HG02678 (cell line): Measurements from ENCODE around the gene PRR35.
A peak's percentile ranks its signal among the peaks of the same experiment; 100 is the strongest.

Experiments used
- ATAC-seq: cut with Tn5 transposase; IDR thresholded peaks from one replicate; pipeline ENCODE4 v1.9.1; 2021; ENCODE audit warnings: mild to moderate bottlenecking, moderate library complexity; ENCODE audit not compliant: unreplicated experiment

The PRR35 gene

DNA sequence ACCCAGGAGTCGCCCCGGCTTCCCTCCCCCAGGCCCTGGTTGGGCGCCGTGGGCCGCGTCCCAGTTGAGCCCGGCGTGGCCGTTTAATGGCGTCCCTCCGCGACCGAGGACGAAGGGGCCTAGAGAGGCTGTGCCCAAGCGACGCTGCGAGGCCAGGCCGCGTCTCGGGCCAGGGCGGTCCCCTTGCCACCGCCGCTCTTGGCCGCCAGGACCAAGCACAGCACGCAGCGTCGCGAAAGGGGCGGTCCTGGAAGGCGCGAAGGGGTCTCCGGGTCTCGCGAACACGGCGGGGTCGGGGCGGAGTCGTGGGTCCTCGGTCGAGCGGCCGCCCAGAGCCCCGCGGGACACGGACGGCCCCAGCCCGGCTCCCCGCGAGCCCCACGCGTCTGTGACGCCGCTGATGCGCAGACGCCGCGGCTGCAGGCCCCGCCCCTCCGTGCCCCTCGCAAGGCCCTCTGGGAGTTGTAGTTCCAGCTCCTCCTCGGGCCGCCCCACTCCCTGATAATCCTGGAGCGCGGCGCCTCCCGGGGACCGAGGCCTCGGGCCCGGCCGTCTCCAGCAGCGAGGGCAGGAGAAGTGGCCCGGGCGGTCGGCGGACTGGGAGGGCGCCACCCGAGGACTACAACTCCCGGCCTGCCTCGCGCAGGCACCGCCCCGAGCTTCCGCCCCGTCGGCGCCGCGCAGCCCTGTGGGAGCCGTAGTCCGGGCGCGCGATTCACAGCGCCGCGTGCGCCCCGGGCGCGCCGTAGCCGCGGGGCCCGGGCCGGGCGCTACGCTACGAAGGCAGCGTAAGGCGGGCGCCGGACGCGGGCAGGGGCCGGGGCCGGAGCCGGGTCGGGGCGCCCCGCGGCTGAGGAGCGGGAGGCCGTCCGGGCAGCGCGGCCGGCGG lies 32.9 kb upstream of the PRR35 start, which contains the start of gene CAPN15:
Gene CAPN15 (plus strand): TSS at position 698 of the 889 bp plus-strand sequence. CDS start 19,127 bp downstream, outside the sequence.
- peak; percentile 73 for ATAC-seq

DNA sequence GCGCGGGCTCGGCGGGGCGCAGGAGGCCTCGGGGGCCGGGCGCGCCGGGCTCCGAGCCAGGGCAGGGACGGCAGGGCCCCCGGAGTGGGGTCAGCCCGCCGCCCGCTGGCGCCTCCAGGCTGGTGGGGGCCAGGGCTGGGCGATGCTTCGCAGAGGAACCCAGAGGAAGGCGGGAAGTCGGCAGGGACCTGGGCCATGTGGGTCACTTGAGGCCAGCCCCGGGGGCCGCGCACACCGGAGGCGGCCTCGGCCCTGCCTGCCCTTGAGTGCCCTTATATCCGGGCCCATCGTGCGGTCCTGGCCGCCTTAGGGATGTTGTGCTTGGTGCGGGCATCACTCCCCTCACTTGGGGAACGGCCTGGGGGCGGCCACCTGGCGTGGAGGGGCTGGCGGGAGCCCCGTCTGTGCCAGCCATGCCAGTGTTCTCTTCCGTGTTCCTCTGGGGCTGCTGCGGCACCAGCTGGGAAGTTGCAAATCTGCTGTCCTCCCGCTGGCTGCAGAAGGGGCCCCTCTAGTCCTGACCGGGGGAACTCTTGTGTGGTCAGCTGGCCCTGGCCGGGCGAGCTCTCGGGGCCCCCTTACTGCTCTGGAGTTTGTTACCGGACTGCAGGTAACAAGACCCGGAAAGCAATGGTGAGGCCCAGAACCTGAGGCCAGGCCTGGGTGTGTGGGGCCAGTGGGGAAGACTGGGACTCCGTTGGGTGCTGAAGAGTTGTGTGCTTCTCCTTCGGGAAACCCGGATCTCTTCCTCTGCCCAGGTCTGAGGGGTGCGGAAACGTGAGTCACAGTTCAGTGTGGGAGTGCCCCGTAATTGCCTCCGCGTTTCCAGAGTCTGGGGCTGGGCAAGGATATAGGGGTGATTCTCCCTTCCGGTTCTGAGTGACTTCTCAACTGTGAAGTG lies 31.8 kb upstream of the PRR35 start:
- ATAC-seq, result peak; percentile 5

DNA sequence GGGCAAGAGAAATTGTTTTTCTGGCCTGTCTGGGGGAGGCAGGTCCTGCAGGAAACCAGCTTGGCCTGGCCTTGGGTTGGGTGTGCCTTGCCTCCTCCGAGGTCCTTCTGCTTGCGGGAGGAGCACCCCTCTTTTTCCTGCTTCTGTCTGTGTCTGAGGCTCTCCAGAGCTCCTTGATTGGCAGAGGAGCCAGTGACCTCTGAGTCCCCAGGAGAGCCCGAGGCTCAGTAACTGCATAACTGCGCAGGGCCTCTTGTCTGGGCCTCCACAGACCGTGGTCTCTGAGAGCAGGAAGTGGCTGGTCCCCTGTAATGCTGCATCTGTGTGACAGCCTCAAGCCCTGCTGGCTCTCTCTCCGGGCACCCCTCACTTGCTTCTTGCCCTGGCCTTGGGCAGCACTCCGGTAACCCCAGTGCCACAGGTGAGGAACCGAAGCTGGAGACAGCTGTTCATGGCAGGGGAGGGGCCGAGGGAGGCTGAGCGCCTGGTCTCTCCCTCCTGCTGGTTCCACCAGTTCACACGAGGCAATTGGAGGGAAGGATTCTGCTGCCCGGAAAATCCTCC lies 31.1 kb upstream of the PRR35 start:
- no peak for ATAC-seq

DNA sequence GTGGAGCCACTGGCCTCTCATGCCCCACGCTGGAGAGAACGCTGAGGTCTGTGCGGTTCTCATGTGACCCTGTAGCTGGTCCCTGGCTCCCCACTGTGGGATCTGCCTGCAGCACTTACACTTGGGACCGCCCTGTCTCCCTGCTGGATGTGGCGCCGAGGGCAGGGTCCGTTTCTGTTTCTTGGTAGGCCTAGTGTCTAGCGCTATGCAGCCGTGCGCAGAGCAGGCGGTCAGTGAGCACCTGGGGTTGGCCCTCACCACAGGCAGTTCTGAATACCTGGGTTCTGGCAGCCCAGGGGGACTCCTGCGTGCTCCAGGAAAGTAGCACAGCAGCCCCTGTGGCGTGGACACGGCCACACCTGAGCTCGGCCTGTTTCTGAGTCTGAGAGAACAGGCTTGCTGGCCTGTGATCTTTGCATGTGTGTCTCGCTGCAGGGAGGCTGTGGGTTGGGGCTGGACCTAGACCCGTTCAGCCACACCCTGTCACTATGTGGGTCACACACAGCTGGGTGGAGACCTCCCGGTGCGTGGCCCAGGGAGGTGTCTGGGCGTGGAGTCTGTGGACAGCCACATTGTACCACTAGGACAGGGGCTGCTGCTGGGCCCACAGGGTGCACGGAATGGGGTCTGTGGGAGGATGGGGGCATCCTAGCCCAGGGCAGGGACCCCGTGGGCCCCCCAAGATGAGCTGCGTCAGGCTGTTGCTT lies 29.9 kb upstream of the PRR35 start:
- no peak for ATAC-seq

DNA sequence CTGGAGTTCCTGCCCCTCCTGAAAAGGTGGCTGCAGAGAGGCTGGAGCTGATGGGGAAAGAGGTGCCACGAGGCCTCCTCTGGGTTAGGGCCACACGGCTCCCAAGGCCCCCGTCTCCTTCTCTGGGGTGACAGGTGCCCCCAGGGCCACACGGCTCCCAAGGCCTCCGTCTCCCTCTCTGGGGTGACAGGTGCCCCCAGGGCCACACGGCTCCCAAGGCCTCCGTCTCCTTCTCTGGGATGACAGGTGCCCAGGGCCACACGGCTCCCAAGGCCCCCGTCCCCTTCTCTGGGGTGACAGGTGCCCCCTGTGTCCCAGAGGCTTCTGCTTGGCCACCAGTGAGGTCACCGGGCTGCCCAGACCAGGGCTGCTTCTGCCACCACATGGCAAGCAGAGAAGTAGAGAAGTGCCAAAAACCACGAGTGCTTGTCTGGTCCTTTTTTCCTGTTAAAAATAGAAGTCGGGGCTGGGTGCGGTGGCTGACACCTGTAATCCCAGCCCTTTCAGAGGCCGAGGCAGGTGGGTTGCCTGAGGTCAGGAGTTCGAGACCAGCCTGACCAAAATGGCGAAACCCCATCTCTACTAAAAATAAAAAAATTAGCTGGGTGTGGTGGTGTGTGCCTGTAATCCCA lies 28.6 kb upstream of the PRR35 start:
- no peak for ATAC-seq

DNA sequence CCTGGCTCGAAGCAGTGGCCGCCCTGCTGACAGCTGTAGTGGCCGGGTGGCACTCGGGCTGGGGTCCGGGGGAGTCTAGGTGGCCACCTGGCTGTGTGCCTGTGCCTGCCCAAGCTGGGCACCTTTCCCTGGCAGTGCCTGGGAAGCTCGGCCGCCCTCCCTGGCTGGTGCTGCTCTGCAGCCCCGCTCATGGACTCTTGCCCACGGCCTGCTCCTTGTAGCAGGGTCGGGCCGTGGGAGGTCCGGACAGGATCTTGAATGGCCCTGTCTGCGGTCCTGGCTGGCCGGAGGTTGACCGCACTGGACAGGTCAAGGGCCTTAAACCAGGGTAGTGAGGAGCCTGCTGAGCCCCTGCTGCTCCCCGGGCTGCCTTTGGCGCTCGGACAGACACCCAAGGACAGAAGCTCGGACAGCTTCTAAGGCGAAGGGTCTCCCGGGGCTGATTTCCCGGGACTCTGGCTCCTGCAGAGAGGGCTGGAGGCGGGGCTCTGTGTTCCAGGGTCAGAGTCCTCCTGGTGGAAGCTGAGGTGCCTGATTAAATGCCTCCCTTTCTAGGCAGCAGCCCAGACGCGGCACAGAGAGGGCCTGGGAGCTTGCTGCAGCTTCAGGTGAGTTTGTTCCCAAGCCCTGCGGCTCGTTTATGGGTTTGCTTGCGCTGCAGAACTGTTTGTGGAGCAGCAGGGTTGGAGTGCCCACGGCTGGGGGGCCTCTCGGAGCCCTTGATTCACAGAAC lies 26.6 kb upstream of the PRR35 start:
- ATAC-seq, result no peak

DNA sequence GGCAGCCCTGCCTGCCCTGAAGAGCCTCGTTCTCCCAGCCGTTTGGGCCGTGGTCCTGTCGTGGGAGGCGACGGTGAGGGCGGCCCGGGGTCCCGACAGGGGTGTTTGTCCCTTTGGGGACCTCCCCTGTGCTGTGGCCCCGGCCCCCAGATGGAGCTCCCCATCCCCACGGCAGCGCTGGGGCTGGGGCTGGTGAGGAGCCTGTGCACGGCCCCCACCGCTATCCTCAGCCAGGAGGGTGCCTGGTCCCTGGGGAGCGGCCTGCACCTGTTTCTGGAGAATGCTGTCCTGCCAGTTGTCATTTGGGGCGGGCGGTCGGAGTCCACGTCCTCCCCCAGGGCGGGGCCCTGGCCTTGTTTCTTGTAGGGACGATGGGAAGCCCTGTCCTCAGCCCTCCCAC lies 26.1 kb upstream of the PRR35 start:
- ATAC-seq, result no peak

DNA sequence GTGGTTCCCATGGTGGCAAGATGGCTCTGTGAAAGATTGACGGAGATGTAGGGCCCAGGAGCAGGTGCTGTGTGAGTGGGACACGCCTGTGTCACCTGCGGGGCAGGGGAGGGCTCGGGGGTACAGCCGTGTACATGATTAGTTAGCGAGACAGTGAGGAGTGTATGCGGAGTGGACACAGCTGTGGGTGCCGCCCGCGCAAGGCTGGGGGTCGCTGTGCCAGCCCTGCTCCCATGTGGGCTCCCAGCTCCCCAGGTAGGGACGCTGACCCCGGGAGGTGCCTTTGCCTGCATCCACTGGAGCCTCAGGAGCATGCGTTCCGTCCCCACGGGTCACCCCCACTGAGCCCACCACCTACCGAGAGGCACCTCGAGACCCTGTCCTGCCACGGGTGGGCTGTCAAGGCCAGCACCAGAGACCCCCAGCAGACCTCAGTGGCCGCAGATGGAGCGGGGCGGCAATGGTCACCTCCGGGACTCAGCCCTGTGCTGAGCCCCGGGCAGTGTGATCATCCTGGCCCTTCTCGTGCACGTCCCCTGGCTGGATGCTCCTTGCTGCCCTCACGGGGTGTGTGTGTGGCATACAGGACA lies 25.2 kb upstream of the PRR35 start:
- ATAC-seq, result no peak

DNA sequence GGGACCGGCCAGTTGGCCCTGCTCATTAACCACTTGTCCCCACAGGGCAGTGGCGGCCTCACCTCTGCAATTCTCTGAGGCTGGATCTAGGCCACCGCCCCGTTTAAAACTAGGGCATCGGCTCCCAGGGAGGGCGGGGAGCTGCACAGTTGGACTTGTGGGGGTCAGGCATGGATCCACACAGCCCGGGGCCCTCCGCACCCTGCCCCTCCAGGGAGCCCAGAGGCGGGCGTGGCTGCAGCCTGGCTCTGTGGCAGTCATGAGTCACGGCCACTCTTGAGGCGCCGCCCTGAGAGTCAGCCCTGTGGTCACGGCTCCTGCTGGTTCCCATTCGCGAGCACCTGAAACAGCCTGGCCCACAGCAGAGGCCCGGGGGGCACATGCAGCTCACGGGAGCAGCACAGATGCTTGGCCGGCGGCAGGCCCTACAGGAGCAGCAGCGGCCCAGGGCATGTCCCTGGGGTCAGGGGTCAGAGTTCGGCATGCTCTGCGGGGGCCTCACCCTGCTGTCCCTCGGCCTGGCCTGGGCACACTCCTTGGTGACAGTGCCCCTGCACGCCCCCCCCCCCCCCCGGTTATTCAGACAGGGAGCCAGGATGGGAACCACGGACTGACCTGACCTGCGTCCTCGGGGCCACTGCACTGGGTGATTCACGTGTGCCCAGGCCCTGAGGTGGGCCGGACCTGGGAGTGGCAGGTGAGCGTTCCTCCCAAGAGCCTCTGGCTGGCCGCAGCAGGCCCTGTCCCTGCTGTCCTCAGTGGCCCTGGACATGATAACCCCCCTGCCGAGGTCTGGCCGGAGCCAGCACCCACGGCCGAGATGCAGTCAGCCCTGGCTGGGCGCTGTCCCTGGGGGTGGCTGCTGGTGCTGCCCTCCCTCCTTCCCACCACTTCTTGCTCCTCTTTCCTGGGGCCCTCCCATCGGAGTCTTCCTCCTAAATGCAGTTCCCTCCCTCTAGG lies 24.5 kb upstream of the PRR35 start:
- ATAC-seq, result no peak

DNA sequence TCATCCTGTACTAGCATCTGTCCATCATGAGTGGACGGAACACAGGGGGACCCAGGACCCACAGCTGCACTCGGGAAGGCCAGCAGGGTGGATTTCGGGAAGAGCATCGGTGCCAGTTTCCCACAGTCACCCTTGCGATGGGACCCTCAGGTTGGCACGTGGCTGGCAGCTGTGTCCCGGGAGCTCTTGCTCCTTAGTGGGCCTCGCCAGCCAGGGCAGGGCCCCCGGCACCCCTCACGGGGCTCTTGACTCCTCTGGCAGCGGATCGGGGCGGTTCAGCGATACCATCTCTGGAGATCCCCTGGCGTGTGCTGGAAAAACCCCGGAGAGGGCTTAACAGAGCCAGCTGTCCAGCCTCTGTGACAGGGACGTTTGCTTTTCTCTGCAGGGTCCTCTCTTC lies 23.4 kb upstream of the PRR35 start:
- ATAC-seq, result no peak

DNA sequence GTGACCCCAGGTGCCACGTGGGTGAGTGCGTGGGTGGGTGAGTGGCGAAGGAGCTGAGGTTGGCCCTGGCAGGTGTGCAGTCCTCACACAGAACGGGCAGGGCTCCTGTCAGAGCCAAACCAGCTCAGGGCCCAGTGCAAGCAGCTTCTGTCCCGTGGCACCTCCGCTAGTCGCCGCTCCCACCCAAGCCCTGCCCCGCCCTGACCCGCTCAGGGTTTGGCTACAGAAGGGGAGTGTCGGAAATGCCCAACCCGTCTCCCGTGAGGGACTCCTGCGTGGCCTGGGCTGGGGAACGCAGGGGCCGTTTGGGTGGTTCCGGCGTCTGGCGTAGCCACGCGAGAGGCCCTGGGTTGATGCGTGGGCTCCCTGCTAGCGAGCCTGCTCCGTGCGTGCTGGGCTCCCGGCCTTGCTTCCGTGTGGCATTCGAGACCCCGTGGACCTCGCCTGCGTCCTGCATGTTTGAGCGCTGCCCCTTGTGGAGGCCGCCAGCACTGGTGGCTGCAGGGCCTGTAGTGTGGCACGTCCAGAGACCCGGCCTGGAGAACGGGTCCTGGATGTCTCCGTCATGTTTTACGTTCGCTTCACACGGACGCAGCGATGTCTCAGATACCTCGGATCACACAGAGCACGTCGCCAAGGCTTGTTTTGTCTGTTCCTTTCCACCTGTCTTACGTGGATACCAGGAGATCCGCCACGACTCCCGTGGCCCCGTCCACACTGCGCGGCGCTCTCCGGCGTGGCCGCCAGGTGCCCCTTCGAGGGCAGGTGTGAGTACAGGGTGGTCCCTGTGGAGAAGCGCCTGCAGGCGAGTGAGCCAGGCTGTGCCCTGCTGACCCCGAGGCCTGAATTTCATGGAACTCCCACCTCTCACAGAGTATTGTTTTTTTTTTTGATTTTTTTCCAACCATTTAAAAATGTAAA lies 22.5 kb upstream of the PRR35 start:
- no peak for ATAC-seq

DNA sequence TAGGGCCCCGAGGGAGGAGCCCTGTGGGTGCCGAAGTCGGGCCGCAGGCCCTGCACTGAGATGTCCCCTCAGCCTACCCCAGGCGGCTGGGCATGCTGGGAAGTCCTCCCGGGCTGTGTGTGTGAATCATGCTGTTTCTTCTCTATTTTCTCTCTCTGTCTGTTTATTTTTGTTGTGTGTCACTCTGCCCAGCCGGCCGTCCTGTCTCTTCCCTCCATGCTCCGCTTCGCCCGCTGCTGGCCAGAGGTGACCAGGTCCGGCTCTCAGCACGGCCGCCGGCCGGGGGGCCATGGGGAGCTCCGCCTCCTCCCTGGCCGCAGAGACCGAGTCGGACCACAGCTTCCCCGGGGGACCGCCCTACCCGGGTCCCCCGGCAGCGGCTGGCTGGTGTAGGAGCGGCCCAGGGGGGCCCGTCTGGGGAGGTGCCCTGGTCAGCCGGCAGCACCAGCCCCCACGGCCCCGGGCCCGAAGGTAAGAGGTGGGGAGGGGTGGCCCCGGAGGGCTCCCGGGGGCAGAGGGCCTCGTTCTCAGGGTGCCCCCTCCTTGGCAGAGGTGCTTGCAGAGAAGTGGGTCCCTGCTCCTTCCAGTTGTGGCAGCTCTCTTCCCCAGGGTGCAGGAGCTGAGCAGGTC lies 20.2 kb upstream of the PRR35 start:
- ATAC-seq, result no peak

DNA sequence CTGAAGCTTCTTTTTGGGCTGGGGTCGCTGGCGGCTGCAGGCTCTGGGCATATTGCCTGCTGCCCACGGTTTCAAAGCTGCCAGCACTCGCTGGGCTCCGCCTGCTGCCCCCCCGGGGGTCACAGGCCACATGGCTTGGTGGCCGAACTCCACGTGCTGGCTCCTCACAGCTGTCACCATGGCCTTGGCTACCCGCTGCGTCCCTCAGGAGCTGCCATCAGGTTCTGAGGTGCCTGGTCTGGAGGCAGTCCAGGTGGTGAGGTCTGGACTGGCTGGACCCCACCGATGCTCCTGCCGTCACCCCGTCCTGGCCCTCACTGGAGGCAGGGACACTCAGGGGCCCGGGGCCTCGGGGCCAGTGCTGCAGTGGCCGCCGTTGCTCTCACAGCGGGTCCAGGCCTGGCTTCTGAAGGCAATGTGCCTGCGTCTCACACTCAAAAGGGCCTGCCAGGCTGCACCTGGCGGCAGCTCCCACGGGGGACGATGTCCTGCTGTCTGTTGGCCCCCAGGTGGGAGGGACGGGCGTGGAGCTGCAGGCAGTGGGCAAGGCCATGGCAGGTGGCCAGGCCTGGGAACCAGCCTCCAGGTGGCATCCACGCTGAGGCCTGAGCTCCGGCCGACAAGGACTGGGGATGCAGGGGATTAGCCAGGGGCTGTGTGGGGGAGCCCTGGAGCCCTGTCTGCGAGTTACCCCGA lies 19.4 kb upstream of the PRR35 start:
- no peak for ATAC-seq

DNA sequence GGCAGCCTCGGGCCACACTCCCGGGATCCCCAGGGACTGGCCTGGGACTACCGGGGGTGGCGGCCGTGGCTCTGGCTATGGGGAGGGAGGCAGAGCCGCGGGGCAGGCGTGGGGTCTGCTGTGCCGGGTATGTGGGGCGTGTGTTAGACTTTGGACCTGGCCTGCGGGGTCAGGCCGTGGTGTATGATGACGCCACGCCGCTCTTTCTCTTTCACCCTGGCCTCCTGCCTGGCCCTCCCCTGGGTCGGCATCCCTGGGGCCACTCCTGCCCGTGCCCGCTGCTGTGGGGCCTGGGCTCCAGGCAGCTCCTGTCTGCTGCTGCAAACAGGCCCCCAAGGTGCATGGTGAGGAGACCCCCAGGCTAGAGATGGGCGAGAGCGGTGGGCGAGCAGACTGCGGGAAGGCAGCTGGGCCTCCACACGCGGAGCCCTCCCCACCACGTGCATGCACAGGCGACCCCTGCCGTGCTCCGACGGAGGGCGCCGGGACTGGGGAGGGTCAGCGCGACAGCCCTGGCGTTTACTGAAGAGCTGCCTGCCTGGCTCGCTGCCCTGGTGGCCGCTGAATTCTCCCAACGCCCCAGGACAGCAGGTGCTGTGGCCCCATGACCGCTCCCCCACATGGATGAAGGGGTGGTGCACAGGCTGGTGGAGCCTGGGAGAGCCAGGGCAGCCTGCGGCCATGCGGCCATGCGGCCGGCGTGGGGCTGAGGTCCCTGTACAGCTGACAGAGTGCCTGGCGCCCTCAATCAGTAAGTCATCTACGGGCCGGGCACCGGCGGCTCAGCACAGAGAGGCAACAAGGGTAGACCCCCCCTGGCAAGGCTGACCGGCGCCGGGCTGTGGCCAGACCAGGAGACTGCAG lies 16.7 kb upstream of the PRR35 start:
- no peak for ATAC-seq

DNA sequence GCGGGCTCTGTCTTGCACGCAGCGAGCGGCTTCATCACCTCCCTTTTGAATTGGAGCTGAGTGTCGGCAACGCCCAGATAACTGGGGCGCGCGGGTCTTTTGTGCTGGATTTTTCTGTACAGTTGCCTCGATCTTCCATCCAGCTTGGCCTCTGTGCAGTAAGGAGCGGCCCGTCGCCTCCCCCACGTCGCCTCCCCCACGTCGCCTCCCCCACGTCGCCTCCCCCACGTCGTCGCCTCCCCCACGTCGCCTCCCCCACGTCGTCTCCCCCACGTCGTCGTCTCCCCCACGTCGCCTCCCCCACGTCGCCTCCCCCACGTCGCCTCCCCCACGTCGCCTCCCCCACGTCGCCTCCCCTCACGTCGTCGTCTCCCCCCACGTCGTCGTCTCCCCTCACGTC lies 15.7 kb upstream of the PRR35 start:
- ATAC-seq, result no peak
